ENCODE results near the gene PKN1. TPM values are rescaled to one million over a fixed set of nuclear protein-coding genes. Genes with fewer than 3 reads are reported as not detected.

Gene PKN1
- total and polyA plus RNA-seq, 9 of the 15 experiments (the other 6 are each of a cell fraction or from before 2014, with no cell fraction given) = 0.30 to 228 (median 77.5) TPM

- CTCF ChIA-PET (ENCODE audit: low intra/inter-chr PET ratio) = no interaction called here
- peaks cover 16 to 29% of the 10 kb centered on the region in 2 experiments; a peak in 4 of 5 replicates for H3K4me1 ChIP-seq (replicated peaks in 1 of 2; ENCODE audit: control insufficient read depth in 2 of 2, insufficient read depth in 2 of 2, low read length in 2 of 2)
- POLR2A ChIA-PET = interaction anchor here (1.5 to 1.8 kb wide), 2 partner anchors 15 to 20 kb away, joined by 5 to 6 read pairs; no protein-coding TSS in a partner anchor
- DNase-seq (ENCODE audit: extremely low read depth in 1 of 4, low spot score in 3 of 4) (peak in 3 of 4 experiments; percentile 44 to 74 (median 73)), FAIRE-seq (no peak), ATAC-seq (peak; percentile 6)
- H3K9me3 ChIP-seq (replicated peaks; ENCODE audit: control insufficient read depth, insufficient read depth, low read depth, low read length) = no peaks in the 10 kb centered on the region
- no TSS peak for BruUV-seq (replicated peaks)
- H2AFZ ChIP-seq (ENCODE audit: low read depth, low read length) = peak overlapping the region; percentile 49
- H3K4me3 ChIP-seq = peak overlapping the region; percentile 68
- in situ Hi-C loops (cut with MboI) = no loop called here
- peaks cover 6% of the 10 kb centered on the region; the same call in 1 of the 3 replicates for H3K36me3 ChIP-seq (ENCODE audit: control insufficient read depth, insufficient read depth, low read length)
- peaks cover 5% of the 10 kb centered on the region; the same call in 2 of the 3 replicates for H3K79me2 ChIP-seq (ENCODE audit: control insufficient read depth, insufficient read depth, low read length)
- intact Hi-C loops (cut with micrococcal nuclease) = no loop called here
- peak overlapping the region; percentile 59; the same call in 1 of the 3 replicates for H3K27ac ChIP-seq (ENCODE audit: extremely low read depth, low read depth, low read length)
- WGBS (ENCODE audit: insufficient coverage, low coverage, missing lambda C conversion rate) = 0% methylated on average over 3 of the region's 28 CpGs
- H3K27me3 ChIP-seq (ENCODE audit: control insufficient read depth in 2 of 2, insufficient read depth in 2 of 2, low read length in 2 of 2) = no peaks in the 10 kb centered on the region
- peak overlapping the region; percentile 51 to 86 for H3K9ac ChIP-seq (ENCODE audit: insufficient read depth in 1 of 2, low read depth in 2 of 2, low read length in 2 of 2)
- H3K4me2 ChIP-seq (ENCODE audit: insufficient read depth, low read length) = peak overlapping the region; percentile 82
- no peaks in the 10 kb centered on the region for H4K20me1 ChIP-seq (replicated peaks; ENCODE audit: control insufficient read depth, insufficient read depth, low read length)
- no peaks in the 10 kb centered on the region for H3K9me1 ChIP-seq (ENCODE audit: control insufficient read depth, insufficient read depth, low read length)
- TF ChIP-seq MCM7 (IDR thresholded peaks at IDR 0.05) = no peak
- TF ChIP-seq SMARCB1 (IDR thresholded peaks at IDR 0.05; ENCODE audit: insufficient read length, low read depth) = no peak
- TF ChIP-seq IRF1 (CRISPR knock-in tag; IDR thresholded peaks at IDR 0.05; ENCODE audit: borderline replicate concordance) = no peak
- no peak for TF ChIP-seq RFX5 (IDR thresholded peaks at IDR 0.05; ENCODE audit: low read depth, low read length)
- no peak for TF ChIP-seq TBL1XR1 (IDR thresholded peaks at IDR 0.05; ENCODE audit: low read length in 2 of 2)
- peak; percentile 83; the same call in 1 of the 2 replicates for TF ChIP-seq ZBTB7A (IDR thresholded peaks at IDR 0.05; ENCODE audit: borderline replicate concordance, control insufficient read depth, low read depth, low read length)
- TF ChIP-seq ZNF217 (CRISPR knock-in tag; IDR thresholded peaks at IDR 0.05) = no peak
- TF ChIP-seq RAD51 (IDR thresholded peaks at IDR 0.05; ENCODE audit: borderline replicate concordance, low read depth) = no peak
- TF ChIP-seq MITF (IDR thresholded peaks at IDR 0.05) = no peak
- TF ChIP-seq ZNF239 (CRISPR knock-in tag; IDR thresholded peaks at IDR 0.05) = no peak
- TF ChIP-seq EHMT2 (IDR thresholded peaks at IDR 0.05) = no peak
- no peak for TF ChIP-seq RFX7 (CRISPR knock-in tag; IDR thresholded peaks at IDR 0.05)
- no peak for TF ChIP-seq GTF2A2 (tag; IDR thresholded peaks at IDR 0.05)
- TF ChIP-seq HNRNPUL1 (IDR thresholded peaks at IDR 0.05; ENCODE audit: low read length) = no peak
- TF ChIP-seq HMG20B (CRISPR knock-in tag; IDR thresholded peaks at IDR 0.05) = no peak
- TF ChIP-seq PHF8 (IDR thresholded peaks at IDR 0.05; ENCODE audit: borderline replicate concordance, low read length) = peak; percentile 37; the same call in 1 of the 2 replicates
- no peak for TF ChIP-seq RERE (CRISPR knock-in tag; IDR thresholded peaks at IDR 0.05; ENCODE audit: borderline replicate concordance)
Observed at GRCh38 chr19:14495672-14496028, 62.5 kb downstream of the PKN1 start.
